Measurements from ENCODE around the gene GRIP2.

DNA sequence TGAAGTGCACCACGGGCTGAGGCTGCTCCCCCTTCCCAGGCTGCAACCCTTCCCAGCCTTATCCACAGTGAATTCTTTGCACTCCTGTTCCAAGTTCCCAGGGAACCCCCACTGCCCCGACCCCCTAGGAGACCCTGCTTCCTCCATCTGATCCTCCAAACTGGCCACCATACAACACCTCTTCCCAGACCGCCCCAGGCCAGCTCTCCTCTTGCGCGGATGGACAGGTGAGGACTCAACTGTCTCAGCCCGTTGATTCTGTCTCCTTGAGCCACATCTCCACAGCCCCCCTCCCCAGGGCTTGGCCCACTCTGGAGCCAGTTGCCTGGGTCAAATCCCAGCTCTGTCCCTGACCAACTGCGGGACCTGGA is 21.7 kb downstream of the GRIP2 start:
- TF ChIP-seq CBX2 (IDR thresholded peaks at IDR 0.05; ENCODE audit: insufficient read depth, low read length, poor library complexity, severe bottlenecking) (no peak), RCOR1 (IDR thresholded peaks at IDR 0.05; ENCODE audit: borderline replicate concordance in 1 of 2, low read depth in 2 of 2, low read length in 2 of 2) (no peak), ZNF384 (IDR thresholded peaks at IDR 0.05; ENCODE audit: low read depth, low read length) (no peak), ZNF197 (CRISPR knock-in tag; IDR thresholded peaks at IDR 0.05; ENCODE audit: low read depth) (no peak)
- TF ChIP-seq, protein P1, sequence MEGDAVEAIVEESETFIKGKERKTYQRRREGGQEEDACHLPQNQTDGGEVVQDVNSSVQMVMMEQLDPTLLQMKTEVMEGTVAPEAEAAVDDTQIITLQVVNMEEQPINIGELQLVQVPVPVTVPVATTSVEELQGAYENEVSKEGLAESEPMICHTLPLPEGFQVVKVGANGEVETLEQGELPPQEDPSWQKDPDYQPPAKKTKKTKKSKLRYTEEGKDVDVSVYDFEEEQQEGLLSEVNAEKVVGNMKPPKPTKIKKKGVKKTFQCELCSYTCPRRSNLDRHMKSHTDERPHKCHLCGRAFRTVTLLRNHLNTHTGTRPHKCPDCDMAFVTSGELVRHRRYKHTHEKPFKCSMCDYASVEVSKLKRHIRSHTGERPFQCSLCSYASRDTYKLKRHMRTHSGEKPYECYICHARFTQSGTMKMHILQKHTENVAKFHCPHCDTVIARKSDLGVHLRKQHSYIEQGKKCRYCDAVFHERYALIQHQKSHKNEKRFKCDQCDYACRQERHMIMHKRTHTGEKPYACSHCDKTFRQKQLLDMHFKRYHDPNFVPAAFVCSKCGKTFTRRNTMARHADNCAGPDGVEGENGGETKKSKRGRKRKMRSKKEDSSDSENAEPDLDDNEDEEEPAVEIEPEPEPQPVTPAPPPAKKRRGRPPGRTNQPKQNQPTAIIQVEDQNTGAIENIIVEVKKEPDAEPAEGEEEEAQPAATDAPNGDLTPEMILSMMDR (IDR thresholded peaks at IDR 0.05 in 2 of 3, conservative IDR thresholded peaks at IDR 0.05 in 1 of 3; ENCODE audit: insufficient read depth in 2 of 3, low read depth in 1 of 3, low read length in 3 of 3): no peak

Measured in K562 (cell line).